Stimulated activated CD4-positive, alpha-beta T cell treated with anti-CD3 and anti-CD28 coated beads, Interleukin-15, amount 100 ng/mL, for 24 hours (primary cell): ENCODE data around the gene SLC16A12.

Source experiments
- DNase-seq: peaks from one replicate; pipeline ENCODE4 v3.0.0-alpha.2; 2020

SLC16A12 gene

GRCh38 chr10:89388806-89389205 lies 146.6 kb downstream of the SLC16A12 start:
- DNase-seq = no peak

- DNase-seq = no peak
Observed at GRCh38 chr10:89384474-89385340, 150.7 kb downstream of the SLC16A12 start.

- DNase-seq = no peak
Observed at GRCh38 chr10:89382757-89383156, 152.6 kb downstream of the SLC16A12 start.
